GM12891 (cell line): ENCODE measurements around the gene MST1.
A peak's percentile ranks its signal among the peaks of the same experiment; 100 is the strongest.

ENCODE experiments used
- DNase-seq: peaks from one replicate; pipeline ENCODE4 v3.0.0; 2011; ENCODE audit warnings: low spot score; ENCODE audit not compliant: insufficient read length
- FAIRE-seq: peaks from 2 replicates; lab custom pipeline; 2011; peaks lifted over from hg19 to GRCh38; lab: Jason Lieb, UNC
- PAX5 ChIP-seq: IDR thresholded peaks from 2 replicates; pipeline ENCODE4 v1.6.1; 2011; ENCODE audit warnings: low read length, moderate library complexity, mild to moderate bottlenecking; ENCODE audit not compliant: insufficient read depth, severe bottlenecking
- POLR2A ChIP-seq: IDR thresholded peaks from 2 replicates; pipeline ENCODE4 v1.6.1; 2011; ENCODE audit warnings: low read depth, low read length, control low read depth
- POLR2AphosphoS5 ChIP-seq: IDR thresholded peaks from 2 replicates; pipeline ENCODE4 v1.6.1; 2011; ENCODE audit warnings: low read depth, low read length, control low read depth
- POU2F2 ChIP-seq: IDR thresholded peaks from 2 replicates; pipeline ENCODE4 v1.6.1; 2011; ENCODE audit warnings: low read depth, mild to moderate bottlenecking, control low read depth, low read length, moderate library complexity
- SPI1 ChIP-seq: IDR thresholded peaks from 2 replicates; pipeline ENCODE4 v1.6.1; 2011; ENCODE audit warnings: low read depth, low read length, control low read depth
- TAF1 ChIP-seq: IDR thresholded peaks from 2 replicates; pipeline ENCODE4 v1.6.1; 2011; ENCODE audit warnings: low read depth, low read length, control low read depth

MST1 gene

GRCh38 chr3:49719214-49719884, 30.1 kb upstream of the MST1 start, which contains the start of gene AMIGO3:
TSS of gene AMIGO3 (minus strand) at chr3:49719684. CDS start at chr3:49719465, 219 bp downstream.
- FAIRE-seq (peak; percentile 95), DNase-seq (peak; percentile 96)
- peak; percentile 32; the same call in 1 of the 2 replicates for TF ChIP-seq POU2F2
- TF ChIP-seq POLR2A, result peak; percentile 78
- TF ChIP-seq PAX5, result no peak
- TF ChIP-seq TAF1, result no peak
- no peak for TF ChIP-seq SPI1
- TF ChIP-seq POLR2AphosphoS5, result peak; percentile 30; the same call in 1 of the 2 replicates

DNA sequence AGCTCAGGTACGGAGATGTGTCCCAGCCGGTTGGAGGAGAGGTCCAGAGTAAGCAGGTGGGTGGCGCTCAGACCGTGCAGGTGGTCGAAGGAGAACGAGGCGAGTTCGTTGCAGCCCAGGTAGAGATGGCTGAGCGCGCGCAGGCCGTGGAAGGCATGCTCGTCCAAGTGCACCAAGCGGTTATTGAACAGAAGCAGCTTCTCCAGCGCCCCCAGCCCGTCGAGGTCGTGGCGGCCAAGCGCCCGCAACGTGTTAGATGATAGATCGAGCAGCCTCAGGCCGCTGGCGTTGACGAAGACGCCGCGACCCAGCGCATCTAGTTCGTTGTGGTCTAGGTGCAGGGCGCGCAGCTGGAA, 29.6 kb upstream of the MST1 start:
- DNase-seq (no peak), FAIRE-seq (peak; percentile 13)
- TF ChIP-seq SPI1, result no peak
- no peak for TF ChIP-seq TAF1
- TF ChIP-seq POLR2A, result no peak
- TF ChIP-seq POU2F2, result no peak
- TF ChIP-seq PAX5, result no peak
- no peak for TF ChIP-seq POLR2AphosphoS5

DNA sequence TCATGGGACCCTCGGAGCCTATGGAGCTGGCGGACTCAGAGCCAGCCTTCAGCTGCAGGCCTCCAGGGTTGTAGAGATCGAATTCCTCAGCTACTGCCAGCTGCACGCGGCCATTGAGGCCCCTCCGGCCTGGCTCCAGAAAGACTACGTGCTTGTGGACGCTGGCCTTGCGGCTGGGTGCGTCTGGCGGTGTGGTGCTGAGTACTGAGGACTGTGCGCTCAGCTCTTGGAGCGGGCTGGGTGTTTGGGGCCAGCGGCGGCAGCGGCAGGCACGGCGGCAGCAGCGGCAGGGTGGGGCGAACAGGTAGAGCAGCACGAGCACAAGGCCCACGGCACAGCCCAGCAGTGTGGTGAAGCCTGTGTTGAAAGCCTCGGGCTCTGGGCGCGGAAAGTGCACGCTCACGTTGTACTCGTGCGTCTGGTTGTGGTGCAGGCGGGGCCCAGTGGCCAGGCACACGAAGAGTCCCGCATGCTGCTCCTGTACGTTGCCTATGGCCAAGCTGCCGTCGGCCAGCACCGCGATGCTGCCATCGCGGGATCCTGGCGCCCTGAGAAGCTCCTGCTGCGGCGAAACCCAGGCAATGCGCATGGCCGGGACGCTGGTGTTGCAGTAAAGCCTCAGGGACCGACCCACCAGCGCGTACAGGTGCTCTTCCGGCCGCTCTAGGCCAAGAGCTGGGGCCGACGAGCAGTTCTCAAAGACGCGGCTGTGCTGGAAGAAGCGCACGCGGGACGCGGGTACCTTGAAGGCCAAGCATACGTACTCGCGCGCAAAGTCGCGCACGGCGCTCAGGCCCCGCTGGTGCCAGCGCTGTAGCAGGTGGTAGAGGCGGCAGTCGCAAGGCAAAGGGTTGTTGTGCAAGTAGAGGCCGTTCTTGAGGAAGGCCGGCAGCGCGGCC, 28.9 kb upstream of the MST1 start:
- TF ChIP-seq SPI1, result no peak
- 0 out of 2 replicates have a peak, but pooled peaks have one; percentile 35 for TF ChIP-seq POU2F2
- TF ChIP-seq TAF1, result no peak
- TF ChIP-seq POLR2AphosphoS5, result no peak
- DNase-seq (no peak), FAIRE-seq (peak; percentile 60)

- DNase-seq (no peak), FAIRE-seq (no peak)
- TF ChIP-seq POLR2A (no peak), SPI1 (no peak), PAX5 (no peak), POLR2AphosphoS5 (no peak; the same call in 1 of the 2 replicates), TAF1 (no peak), POU2F2 (no peak)
Measured at GRCh38 chr3:49717211-49717958, 28.1 kb upstream of the MST1 start.

DNA sequence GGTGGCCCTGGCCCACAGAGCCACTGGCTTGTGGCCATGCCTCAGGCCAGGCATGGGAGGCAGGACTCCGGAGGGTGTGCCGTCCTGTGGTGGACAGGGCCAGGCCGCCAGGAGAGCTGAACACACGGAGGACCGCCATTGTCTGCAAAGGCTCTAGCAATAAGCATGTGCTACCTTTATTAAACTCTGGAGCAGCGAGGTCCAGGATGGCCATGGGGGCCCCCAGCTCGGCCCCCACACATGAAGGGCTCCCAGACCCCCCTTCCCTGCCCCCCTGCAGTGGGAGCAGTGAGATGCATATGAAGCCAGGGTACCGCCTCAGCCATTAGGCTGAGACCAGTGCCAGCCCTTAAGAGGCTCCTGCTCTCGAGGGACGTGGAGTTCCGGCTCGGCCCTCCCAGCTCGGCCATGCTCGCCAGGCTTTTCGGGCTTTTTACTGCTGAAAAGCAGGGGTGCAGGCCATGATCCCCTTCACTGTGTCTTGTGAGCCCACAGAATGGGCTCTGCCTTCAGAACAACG, 27.5 kb upstream of the MST1 start:
- FAIRE-seq (no peak), DNase-seq (no peak)
- TF ChIP-seq SPI1 (no peak), POLR2A (no peak)

DNA sequence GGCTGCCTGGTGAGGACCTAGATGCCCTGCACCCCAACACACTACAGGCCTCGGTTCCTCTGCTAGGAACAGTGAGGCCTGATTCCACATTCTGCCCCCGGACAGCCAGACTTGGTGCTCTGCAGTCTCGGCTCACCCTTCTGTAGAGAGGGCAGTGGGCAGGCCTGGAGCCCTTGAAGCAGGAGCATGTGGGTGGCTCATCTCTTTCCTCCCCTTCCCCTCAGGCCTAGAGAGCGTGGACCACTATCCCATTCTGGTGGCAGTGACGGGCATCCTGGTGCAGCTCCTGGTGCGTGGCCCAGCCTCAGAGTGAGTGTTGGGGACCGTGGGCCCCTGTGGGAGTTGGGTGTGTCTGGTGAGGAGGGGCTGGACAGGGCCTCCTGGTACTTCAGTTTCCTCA, 26.9 kb upstream of the MST1 start:
- FAIRE-seq (no peak), DNase-seq (no peak)
- no peak for TF ChIP-seq POU2F2

DNA sequence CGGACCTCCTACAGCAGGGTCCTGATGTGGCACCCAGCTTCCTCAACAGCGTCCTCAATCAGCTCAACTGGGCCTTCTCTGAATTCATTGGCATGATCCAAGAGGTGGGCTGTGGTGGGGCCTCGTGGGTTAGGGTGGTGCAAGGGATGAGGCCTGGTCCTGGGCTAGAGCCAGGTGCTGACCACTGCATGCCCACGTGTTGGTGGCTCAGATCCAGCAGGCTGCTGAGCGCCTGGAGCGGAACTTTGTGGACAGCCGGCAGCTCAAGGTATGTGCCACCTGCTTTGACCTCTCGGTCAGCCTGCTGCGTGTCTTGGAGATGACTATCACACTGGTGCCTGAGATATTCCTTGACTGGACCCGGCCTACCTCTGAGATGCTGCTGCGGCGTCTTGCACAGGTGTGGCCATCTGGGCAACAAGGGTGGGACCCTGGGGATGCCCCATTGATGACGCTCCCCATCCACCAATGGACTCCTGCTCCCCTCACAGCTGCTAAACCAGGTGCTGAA, 26.4 kb upstream of the MST1 start:
- TF ChIP-seq POLR2AphosphoS5 (no peak; the same call in 1 of the 2 replicates), POLR2A (no peak), SPI1 (no peak), PAX5 (no peak), TAF1 (no peak), POU2F2 (no peak)
- DNase-seq (no peak), FAIRE-seq (no peak)

- FAIRE-seq, result no peak
- DNase-seq, result no peak
- no peak for TF ChIP-seq POLR2A
- no peak for TF ChIP-seq SPI1
- TF ChIP-seq TAF1, result no peak
- TF ChIP-seq PAX5, result no peak
- TF ChIP-seq POLR2AphosphoS5, result no peak
- no peak for TF ChIP-seq POU2F2
Measured at GRCh38 chr3:49714728-49715550, 25.7 kb upstream of the MST1 start.
